Measurements from ENCODE around the gene SLC25A46.
"Not testable (repeated sequence)": the region's sequence is repeated elsewhere in the genome, so short reads cannot be mapped to it uniquely, and the experiment has no call there.

GRCh38 chr5:110690587-110690986, 48.2 kb upstream of the SLC25A46 start:
- TF ChIP-seq CTCF (IDR thresholded peaks at IDR 0.05; ENCODE audit: insufficient read depth, low read length, poor library complexity, severe bottlenecking); EZH2phosphoT487 (conservative IDR thresholded peaks at IDR 0.05; ENCODE audit: low read length): not testable (repeated sequence)
